Measurements from ENCODE around the gene GBF1. TPM values are rescaled to one million over a fixed set of nuclear protein-coding genes. Genes with fewer than 3 reads are reported as not detected.

Gene GBF1
- total RNA-seq, 2 experiments from 2014 or later: 28.8 to 30.9 TPM

DNA sequence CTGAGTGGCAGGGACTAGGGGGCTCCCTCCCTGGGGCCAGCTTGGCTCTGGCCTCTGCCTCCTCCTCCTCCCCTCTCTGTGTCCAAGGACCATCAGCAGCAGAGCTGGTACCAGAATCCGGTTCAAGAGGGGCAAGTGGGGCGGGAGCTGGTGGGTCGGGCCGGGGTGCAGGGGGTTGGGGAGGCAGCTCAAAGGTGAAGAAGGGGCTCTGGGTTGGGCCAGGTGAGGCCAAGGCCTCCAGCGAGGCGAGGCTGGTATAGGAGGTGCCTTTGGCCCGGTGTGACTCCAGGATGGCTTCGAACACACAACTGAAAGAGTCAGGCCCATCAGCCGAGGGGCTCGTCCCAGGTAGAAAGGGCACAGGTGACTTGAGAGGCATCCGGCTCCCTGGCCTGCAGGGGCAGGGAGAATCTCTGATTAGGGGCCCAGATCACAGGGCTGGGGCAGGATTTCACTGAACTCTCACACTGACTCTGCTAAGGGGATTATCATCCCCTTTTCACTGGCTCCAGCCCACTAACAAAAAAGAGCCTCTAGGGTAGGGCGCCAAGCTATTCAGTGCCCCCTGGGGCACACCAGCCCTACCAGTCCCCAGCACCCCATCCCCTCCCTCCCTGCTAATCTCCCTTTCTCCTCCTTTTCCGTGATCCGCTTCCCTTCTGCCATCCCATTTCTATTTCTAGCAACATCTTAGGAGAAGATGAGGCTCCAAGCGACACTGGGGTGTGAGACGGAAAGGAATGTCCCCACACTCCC, 168.7 kb downstream of the GBF1 start:
- CTCF ChIA-PET: interaction anchor here (2.5 kb wide), 1 partner anchor 8 kb away, joined by 7 read pairs; no protein-coding TSS in a partner anchor
- TF ChIP-seq, protein P1, sequence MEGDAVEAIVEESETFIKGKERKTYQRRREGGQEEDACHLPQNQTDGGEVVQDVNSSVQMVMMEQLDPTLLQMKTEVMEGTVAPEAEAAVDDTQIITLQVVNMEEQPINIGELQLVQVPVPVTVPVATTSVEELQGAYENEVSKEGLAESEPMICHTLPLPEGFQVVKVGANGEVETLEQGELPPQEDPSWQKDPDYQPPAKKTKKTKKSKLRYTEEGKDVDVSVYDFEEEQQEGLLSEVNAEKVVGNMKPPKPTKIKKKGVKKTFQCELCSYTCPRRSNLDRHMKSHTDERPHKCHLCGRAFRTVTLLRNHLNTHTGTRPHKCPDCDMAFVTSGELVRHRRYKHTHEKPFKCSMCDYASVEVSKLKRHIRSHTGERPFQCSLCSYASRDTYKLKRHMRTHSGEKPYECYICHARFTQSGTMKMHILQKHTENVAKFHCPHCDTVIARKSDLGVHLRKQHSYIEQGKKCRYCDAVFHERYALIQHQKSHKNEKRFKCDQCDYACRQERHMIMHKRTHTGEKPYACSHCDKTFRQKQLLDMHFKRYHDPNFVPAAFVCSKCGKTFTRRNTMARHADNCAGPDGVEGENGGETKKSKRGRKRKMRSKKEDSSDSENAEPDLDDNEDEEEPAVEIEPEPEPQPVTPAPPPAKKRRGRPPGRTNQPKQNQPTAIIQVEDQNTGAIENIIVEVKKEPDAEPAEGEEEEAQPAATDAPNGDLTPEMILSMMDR (IDR thresholded peaks at IDR 0.05): no peak
- intact Hi-C loops (cut with DNase I, micrococcal nuclease): no loop called here
- H3K27ac ChIP-seq (ENCODE audit: low read depth in 1 of 2, low read length in 2 of 2): no peak overlapping the region
- no peak for ATAC-seq (ENCODE audit: poor library complexity)
- H3K36me3 ChIP-seq (ENCODE audit: insufficient read depth, low read length): no peaks in the 10 kb centered on the region
- H3K4me3 Mint-ChIP-seq: no peak overlapping the region
- peaks cover 0 to 19% of the 10 kb centered on the region in 2 experiments for H3K9me3 ChIP-seq (ENCODE audit: control insufficient read depth in 1 of 2, insufficient read depth in 1 of 2, low read length in 2 of 2)
- no peak overlapping the region for H3K4me3 ChIP-seq (ENCODE audit: low read length)
- POLR2A ChIA-PET: interaction anchor here (1.0 kb wide), 1 partner anchor 19 kb away, joined by 3 read pairs; no protein-coding TSS in a partner anchor
- peaks cover 30 to 34% of the 10 kb centered on the region in 2 experiments for H3K27me3 ChIP-seq (ENCODE audit: control insufficient read depth in 1 of 2, insufficient read depth in 2 of 2, low read length in 2 of 2)
- peaks cover 61% of the 10 kb centered on the region for H3K27me3 Mint-ChIP-seq
- no peak overlapping the region for H3K27ac Mint-ChIP-seq
- peaks cover 44% of the 10 kb centered on the region for H3K4me1 ChIP-seq (ENCODE audit: insufficient read depth, low read length)
- H3K36me3 Mint-ChIP-seq (ENCODE audit: low read depth): peaks cover 7% of the 10 kb centered on the region
- peaks cover 29% of the 10 kb centered on the region for H3K4me1 Mint-ChIP-seq (ENCODE audit: low read depth)
- H3K9me3 Mint-ChIP-seq: no peaks in the 10 kb centered on the region
- DNase-seq: peak in 1 of 14 experiments; percentile 25

- Mint-ChIP-seq H3K27me3 (peaks cover 57% of the 10 kb centered on the region), H3K4me3 (no peak overlapping the region), H3K9me3 (no peaks in the 10 kb centered on the region), H3K36me3 (ENCODE audit: low read depth) (peaks cover 6% of the 10 kb centered on the region), H3K27ac (no peak overlapping the region), H3K4me1 (ENCODE audit: low read depth) (peaks cover 31% of the 10 kb centered on the region)
- POLR2A ChIA-PET: no interaction called here
- H3K4me1 ChIP-seq (ENCODE audit: insufficient read depth, low read length): peaks cover 45% of the 10 kb centered on the region
- ATAC-seq (ENCODE audit: poor library complexity): no peak
- peaks cover 0 to 20% of the 10 kb centered on the region in 2 experiments for H3K9me3 ChIP-seq (ENCODE audit: control insufficient read depth in 1 of 2, insufficient read depth in 1 of 2, low read length in 2 of 2)
- peak in 1 of 14 experiments; percentile 22 for DNase-seq
- CTCF ChIA-PET: interaction anchor here (0.9 kb wide), 1 partner anchor 11 kb away, joined by 3 read pairs; no protein-coding TSS in a partner anchor
- no peaks in the 10 kb centered on the region for H3K36me3 ChIP-seq (ENCODE audit: insufficient read depth, low read length)
- H3K4me3 ChIP-seq (ENCODE audit: low read length): no peak overlapping the region
- intact Hi-C loops (cut with DNase I, micrococcal nuclease): loop anchor here in 1 of 2 experiments (5.0 kb wide), 1 partner anchor 52 kb away; no protein-coding TSS in a partner anchor
- TF ChIP-seq, protein P1 (IDR thresholded peaks at IDR 0.05): no peak
- peaks cover 30 to 34% of the 10 kb centered on the region in 2 experiments for H3K27me3 ChIP-seq (ENCODE audit: control insufficient read depth in 1 of 2, insufficient read depth in 2 of 2, low read length in 2 of 2)
- no peak overlapping the region for H3K27ac ChIP-seq (ENCODE audit: low read depth in 1 of 2, low read length in 2 of 2)
These were observed 169.4 kb downstream of the GBF1 start for GRCh38 chr10:102414749-102415148.

DNA sequence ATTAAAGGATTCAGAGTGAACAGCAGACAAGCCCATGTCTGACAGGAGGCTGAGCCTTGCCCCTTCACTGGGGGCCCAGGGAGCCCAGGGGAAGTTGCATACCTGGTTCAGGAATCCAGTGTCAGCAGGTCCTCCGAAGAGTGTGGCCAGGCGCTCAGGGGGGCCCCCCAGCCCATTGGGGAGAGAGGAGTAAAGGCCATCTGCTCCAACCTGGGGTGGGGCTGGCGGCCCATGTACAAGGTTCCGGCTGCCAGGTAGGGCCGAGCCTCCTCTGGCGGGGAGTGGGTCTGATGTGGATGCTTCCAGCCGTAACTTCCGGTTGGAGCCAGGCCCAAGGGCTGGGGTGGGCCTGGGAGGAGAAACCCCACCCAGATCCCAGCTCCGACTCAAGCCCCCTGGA, 171.0 kb downstream of the GBF1 start:
- peaks cover 11% of the 10 kb centered on the region for H3K36me3 Mint-ChIP-seq (ENCODE audit: low read depth)
- H3K4me3 Mint-ChIP-seq: peak overlapping the region; percentile 77
- ChIA-PET CTCF (no interaction called here), POLR2A (no interaction called here)
- no peak overlapping the region for H3K27ac Mint-ChIP-seq
- H3K27ac ChIP-seq (ENCODE audit: low read depth in 1 of 2, low read length in 2 of 2): no peak overlapping the region
- H3K36me3 ChIP-seq (ENCODE audit: insufficient read depth, low read length): no peaks in the 10 kb centered on the region
- H3K27me3 Mint-ChIP-seq: peaks cover 51% of the 10 kb centered on the region
- ATAC-seq (ENCODE audit: poor library complexity) (no peak), DNase-seq (no peak)
- H3K9me3 Mint-ChIP-seq: no peaks in the 10 kb centered on the region
- peaks cover 40% of the 10 kb centered on the region for H3K4me1 ChIP-seq (ENCODE audit: insufficient read depth, low read length)
- TF ChIP-seq, protein P1 (IDR thresholded peaks at IDR 0.05): no peak
- no peak overlapping the region for H3K4me3 ChIP-seq (ENCODE audit: low read length)
- peaks cover 0 to 11% of the 10 kb centered on the region in 2 experiments for H3K9me3 ChIP-seq (ENCODE audit: control insufficient read depth in 1 of 2, insufficient read depth in 1 of 2, low read length in 2 of 2)
- peaks cover 25 to 26% of the 10 kb centered on the region in 2 experiments for H3K27me3 ChIP-seq (ENCODE audit: control insufficient read depth in 1 of 2, insufficient read depth in 2 of 2, low read length in 2 of 2)
- intact Hi-C loops (cut with DNase I, micrococcal nuclease): loop anchor here in 1 of 2 experiments (5.0 kb wide), 1 partner anchor 54 kb away; no protein-coding TSS in a partner anchor
- peaks cover 35% of the 10 kb centered on the region for H3K4me1 Mint-ChIP-seq (ENCODE audit: low read depth)
